Activated B cell treated with CpG ODN at 0.5 μM for 24 hours (primary cell): Measurements from ENCODE around the gene ARHGEF4. TPM values are rescaled to one million over a fixed set of nuclear protein-coding genes. Genes with fewer than 3 reads are reported as not detected.

Source experiments
- ATAC-seq: fragments of 200-7000 bp; cut with Tn5 transposase; one replicate; pipeline ENCODE4 v1.10.0; 2021; ENCODE audit warnings: low read depth, mild to moderate bottlenecking, moderate library complexity
- CTCF ChIA-PET: fragments of 350-600 bp; sonication (Branson Sonifier 250); formaldehyde crosslinking; loops from one replicate; lab custom pipeline; 2021; ENCODE audit warnings: antibody characterized with exemption; lab: Charles Lee
- POLR2A ChIA-PET: fragments of 350-600 bp; sonication (Branson Sonifier 250); formaldehyde crosslinking; loops from one replicate; lab custom pipeline; 2021; ENCODE audit warnings: antibody characterized with exemption; lab: Charles Lee
- DNase-seq: peaks from one replicate; pipeline ENCODE4 v3.0.0; 2022
- H3K27ac Mint-ChIP-seq: one replicate; pipeline ENCODE4 v1.8.0; 2020; ENCODE audit warnings: mixed read lengths
- H3K27me3 Mint-ChIP-seq: one replicate; pipeline ENCODE4 v1.8.0; 2021; ENCODE audit warnings: mixed read lengths
- H3K36me3 Mint-ChIP-seq: one replicate; pipeline ENCODE4 v1.8.0; 2021; ENCODE audit warnings: low read depth, mixed read lengths
- H3K4me1 Mint-ChIP-seq: one replicate; pipeline ENCODE4 v1.8.0; 2021; ENCODE audit warnings: mixed read lengths
- H3K4me3 Mint-ChIP-seq: one replicate; pipeline ENCODE4 v1.8.0; 2020; ENCODE audit warnings: mild to moderate bottlenecking, mixed read lengths
- H3K9me3 Mint-ChIP-seq: one replicate; pipeline ENCODE4 v1.8.0; 2020; ENCODE audit warnings: mixed read lengths
- CTCF ChIP-seq: fragments of 200-600 bp; IDR thresholded peaks from one replicate; pipeline ENCODE4 v1.8.0; 2022; ENCODE audit warnings: antibody characterized with exemption, mild to moderate bottlenecking
- intact Hi-C: fragments of 100-400 bp; cut with micrococcal nuclease; formaldehyde crosslinking; loops from one replicate; pipeline ENCODE4 v1.15.1; 2024
- total RNA-seq: library from RNA; stranded (reverse); gene quantifications from 2 replicates; pipeline ENCODE4 v1.2.3, GENCODE V29; 2022

The ARHGEF4 gene
- total RNA-seq, 1 donor from 2014 or later, result 0.29 TPM

- Mint-ChIP-seq H3K36me3 (no peaks in the 10 kb centered on the region), H3K4me1 (peaks cover 11% of the 10 kb centered on the region), H3K4me3 (peak overlapping the region; percentile 15), H3K27me3 (peaks cover 12% of the 10 kb centered on the region), H3K27ac (no peak overlapping the region), H3K9me3 (no peaks in the 10 kb centered on the region)
- ATAC-seq, result no peak
- ChIA-PET CTCF (no interaction called here), POLR2A (no interaction called here)
- intact Hi-C loops, result loop anchor here (5.0 kb wide), 1 partner anchor 244 kb away; no protein-coding TSS in a partner anchor
- DNase-seq, result no peak
- TF ChIP-seq CTCF, result no peak
Observed at GRCh38 chr2:131040661-131041401, 204.1 kb downstream of the ARHGEF4 start.

DNA sequence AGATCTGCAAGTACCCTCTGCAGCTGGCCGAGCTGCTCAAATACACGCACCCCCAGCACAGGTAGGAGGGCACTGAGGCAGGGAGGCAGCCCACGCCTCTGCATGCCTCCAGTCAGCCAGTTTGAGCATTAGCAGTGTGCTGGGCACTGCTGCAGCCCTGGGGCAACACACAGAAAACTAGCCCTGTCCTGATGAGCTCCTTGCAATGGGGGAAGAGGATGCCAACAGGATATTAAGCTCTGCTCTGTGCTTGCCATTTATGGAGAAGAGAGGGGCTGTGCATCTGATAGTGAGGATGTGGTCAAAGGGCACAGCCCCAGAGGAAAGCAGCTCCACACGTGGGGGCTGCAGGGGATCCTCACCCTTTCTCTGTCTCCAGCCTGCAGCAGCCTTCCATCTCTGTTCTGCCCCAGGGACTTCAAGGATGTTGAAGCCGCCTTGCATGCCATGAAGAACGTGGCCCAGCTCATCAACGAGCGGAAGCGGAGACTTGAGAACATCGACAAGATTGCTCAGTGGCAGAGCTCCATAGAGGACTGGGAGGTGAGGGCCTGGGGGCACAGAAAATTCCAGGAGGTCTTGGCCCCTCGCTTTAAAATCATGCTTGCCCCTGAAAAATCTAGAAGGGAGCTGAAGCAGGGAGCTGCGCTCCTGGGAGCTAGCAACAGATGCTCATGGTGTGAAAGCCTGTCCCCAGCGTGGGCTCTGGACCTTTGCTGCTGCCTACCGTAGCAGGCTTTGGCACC lies 204.9 kb downstream of the ARHGEF4 start:
- Mint-ChIP-seq H3K27ac (no peak overlapping the region), H3K36me3 (peaks cover 2% of the 10 kb centered on the region), H3K27me3 (peaks cover 12% of the 10 kb centered on the region), H3K4me1 (peaks cover 11% of the 10 kb centered on the region), H3K4me3 (no peak overlapping the region), H3K9me3 (no peaks in the 10 kb centered on the region)
- no peak for TF ChIP-seq CTCF
- ChIA-PET POLR2A (no interaction called here), CTCF (no interaction called here)
- ATAC-seq (no peak), DNase-seq (no peak)
- intact Hi-C loops, result loop anchor here (5.0 kb wide), 1 partner anchor 244 kb away; no protein-coding TSS in a partner anchor

GRCh38 chr2:131042148-131042775 lies 205.5 kb downstream of the ARHGEF4 start:
- ChIA-PET POLR2A (no interaction called here), CTCF (no interaction called here)
- Mint-ChIP-seq H3K9me3 (no peaks in the 10 kb centered on the region), H3K27ac (no peak overlapping the region), H3K4me1 (peaks cover 11% of the 10 kb centered on the region), H3K4me3 (no peak overlapping the region), H3K36me3 (peaks cover 8% of the 10 kb centered on the region), H3K27me3 (peaks cover 8% of the 10 kb centered on the region)
- DNase-seq, result no peak
- no peak for TF ChIP-seq CTCF
- intact Hi-C loops, result loop anchor here (5.0 kb wide), 1 partner anchor 245 kb away; no protein-coding TSS in a partner anchor
- no peak for ATAC-seq

DNA sequence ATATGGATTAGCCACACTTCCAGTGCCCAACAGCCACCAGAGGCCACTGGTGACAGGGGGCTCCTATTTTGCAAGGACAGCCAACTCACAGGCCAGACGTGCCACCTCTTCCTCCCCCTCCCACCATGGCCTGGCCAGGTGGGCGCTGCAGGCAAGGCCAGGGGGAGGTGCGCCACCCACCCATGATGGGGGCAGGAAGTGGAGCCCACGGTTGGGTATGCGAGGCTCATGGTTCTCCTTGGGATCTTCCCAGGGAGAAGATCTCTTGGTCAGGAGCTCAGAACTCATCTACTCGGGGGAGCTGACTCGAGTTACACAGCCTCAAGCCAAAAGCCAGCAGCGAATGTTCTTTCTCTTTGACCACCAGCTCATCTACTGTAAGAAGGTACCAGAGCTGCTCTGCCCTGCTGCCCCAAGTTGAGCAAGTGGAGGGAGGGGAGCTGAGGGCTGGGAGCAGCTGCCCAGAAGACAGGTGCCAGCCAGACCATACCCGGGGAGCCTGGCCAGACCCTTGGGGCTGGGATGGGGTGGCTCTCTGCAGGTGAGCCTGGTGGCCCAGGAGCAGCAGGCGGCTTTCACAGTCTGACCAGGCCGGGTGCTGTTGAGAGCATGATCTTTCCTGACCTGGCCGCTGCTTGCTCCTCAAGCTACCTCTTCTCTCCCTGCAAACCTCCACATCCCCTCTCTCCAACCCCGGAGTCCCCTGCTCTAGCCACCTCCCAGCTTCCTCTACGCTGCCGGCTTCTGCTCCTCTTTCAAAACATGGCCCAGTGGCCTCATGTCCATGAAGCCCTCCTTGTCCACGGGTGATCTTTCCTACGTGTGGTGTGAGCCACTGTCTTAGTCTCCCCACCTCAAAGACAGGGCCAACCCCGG lies 206.7 kb downstream of the ARHGEF4 start:
- POLR2A ChIA-PET, result no interaction called here
- Mint-ChIP-seq H3K36me3 (peaks cover 19% of the 10 kb centered on the region), H3K27ac (no peak overlapping the region), H3K4me1 (peaks cover 11% of the 10 kb centered on the region), H3K27me3 (peaks cover 5% of the 10 kb centered on the region), H3K9me3 (no peaks in the 10 kb centered on the region), H3K4me3 (no peak overlapping the region)
- no peak for DNase-seq
- ATAC-seq, result no peak
- intact Hi-C loops, result loop anchor here (5.0 kb wide), 1 partner anchor 246 kb away; no protein-coding TSS in a partner anchor
- no peak for TF ChIP-seq CTCF
- CTCF ChIA-PET, result no interaction called here
